Hematopoietic multipotent progenitor cell treated with erythropoietin and hydrocortisone succinate and interleukin-3 and kit ligand, for 15 days (in vitro differentiated cells): ENCODE measurements around the gene AGTPBP1.
"Not testable (repeated sequence)": the region's sequence is repeated elsewhere in the genome, so short reads cannot be mapped to it uniquely, and the experiment has no call there.

ENCODE experiments used
- DNase-seq: peaks from one replicate; pipeline ENCODE4 v3.0.0-alpha.2; 2015; ENCODE audit warnings: low spot score

The AGTPBP1 gene

GRCh38 chr9:85741875-85742596 lies at the start of gene AGTPBP1:
TSS of gene AGTPBP1 (minus strand) at chr9:85741954. CDS start at chr9:85712533, 29,421 bp downstream.
- peak; percentile 95 for DNase-seq

- DNase-seq: not testable (repeated sequence)
Observed at GRCh38 chr9:85786116-85786515, 44.4 kb upstream of the AGTPBP1 start.

GRCh38 chr9:85773844-85774243 lies 32.1 kb upstream of the AGTPBP1 start:
- DNase-seq: not testable (repeated sequence)

- not testable (repeated sequence) for DNase-seq
Observed at GRCh38 chr9:85761802-85762201, 20.0 kb upstream of the AGTPBP1 start.

DNA sequence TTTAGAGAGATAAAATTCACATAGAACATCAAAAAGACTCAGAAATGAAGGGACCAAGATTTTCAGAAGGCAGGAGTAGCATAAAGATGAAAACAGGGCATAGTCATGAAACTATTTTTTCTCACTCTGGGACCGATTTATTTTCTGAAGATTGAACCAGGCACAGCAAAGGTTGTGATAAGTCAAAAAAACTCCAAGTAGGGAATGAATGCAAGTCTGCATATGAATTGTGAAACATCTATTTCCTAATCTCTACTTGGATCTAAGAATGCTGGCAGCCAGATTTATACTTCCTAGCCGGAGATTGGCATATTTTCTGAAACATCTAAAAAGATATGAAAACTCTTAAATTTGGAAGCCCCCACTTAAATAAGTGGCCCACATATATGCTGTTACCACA lies 16.0 kb upstream of the AGTPBP1 start:
- DNase-seq: not testable (repeated sequence)

GRCh38 chr9:85756216-85756615 lies 14.5 kb upstream of the AGTPBP1 start:
- DNase-seq: not testable (repeated sequence)

GRCh38 chr9:85746309-85746708 lies 4.6 kb upstream of the AGTPBP1 start:
- DNase-seq: no peak

GRCh38 chr9:85745203-85745602 lies 3.4 kb upstream of the AGTPBP1 start:
- no peak for DNase-seq

- no peak for DNase-seq
Observed at GRCh38 chr9:85744480-85744879, 2.7 kb upstream of the AGTPBP1 start.

DNA sequence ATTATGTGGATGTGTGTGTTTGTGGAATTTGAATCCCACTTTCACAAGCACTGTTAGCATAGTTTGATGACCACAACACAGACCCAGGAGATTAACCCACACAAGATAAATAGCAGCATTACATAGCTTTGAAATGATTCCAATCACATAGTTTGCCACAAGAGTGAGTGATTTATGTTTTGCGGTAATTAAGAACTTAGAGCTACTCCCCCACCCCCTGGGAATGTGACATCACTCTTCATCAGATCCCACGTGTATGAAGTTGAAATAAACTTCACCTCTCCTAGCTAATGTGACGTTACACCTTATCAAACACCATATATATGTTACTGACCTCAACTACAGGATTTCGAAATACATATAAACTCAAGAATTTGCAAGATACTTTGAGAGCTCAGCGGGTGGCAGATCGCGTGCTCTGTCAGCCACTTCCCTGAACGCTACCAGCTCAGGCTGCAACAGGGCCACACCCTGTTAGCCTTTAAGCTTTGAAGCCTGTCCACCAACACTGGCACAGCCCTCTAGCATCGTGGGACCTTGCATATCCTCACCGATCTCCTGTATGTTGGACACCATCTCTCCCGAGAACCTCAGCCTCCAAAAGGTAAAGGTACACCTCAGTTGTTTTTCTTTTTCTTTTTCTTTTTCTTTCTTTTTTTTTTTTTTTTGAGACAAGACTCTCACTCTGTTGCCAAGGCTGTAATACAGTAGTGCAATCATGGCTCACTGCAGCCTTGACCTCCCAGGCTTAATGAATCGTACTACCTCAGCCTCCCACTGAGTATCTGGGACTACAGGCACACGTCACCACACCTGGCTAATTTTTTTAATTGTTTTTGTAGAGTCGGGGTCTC lies 1.7 kb upstream of the AGTPBP1 start:
- DNase-seq: no peak

DNA sequence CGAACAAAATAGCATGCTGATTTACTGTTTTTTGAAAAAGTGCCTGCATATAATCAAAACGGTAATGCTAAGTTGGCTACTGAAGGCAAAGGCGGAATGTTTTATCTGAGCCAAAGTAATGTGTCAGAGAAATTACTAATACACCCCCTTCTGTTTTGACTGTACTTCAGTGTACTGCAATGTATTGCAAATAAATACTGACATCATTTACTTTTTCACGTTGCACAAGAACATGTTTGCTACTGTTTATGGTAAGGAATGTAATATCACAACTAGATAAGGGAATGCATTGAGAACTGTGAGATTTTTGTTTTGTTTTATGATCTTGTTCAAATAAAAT lies 813 bp upstream of the AGTPBP1 start:
- no peak for DNase-seq

- peak; percentile 64 for DNase-seq
Observed at GRCh38 chr9:85741095-85741874, 469 bp downstream of the AGTPBP1 start.

- DNase-seq: no peak
Observed at GRCh38 chr9:85740787-85741094, 1.0 kb downstream of the AGTPBP1 start.

- DNase-seq: no peak
Observed at GRCh38 chr9:85738509-85738908, 3.2 kb downstream of the AGTPBP1 start.

DNA sequence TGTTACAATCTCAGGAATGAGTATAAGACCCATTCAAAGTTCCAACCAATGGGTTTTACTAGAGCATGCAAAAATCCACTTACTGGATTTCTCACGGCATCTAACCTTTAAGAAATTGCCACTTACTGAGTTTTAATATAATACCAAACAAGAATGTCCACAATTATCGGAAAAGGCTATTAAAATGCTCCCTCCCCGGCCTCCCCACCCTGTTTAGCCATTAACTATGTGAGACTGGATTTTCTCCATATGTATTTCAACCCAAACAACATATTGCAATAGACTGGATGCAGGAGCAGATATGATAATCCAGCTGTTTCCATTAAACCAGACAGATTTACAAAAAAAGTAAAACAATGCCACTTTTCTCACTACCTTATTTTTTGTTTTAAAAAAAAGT lies 4.1 kb downstream of the AGTPBP1 start:
- no peak for DNase-seq

GRCh38 chr9:85730916-85731630 lies 10.7 kb downstream of the AGTPBP1 start:
- DNase-seq: no peak

GRCh38 chr9:85729882-85730281 lies 11.9 kb downstream of the AGTPBP1 start:
- DNase-seq: no peak

DNA sequence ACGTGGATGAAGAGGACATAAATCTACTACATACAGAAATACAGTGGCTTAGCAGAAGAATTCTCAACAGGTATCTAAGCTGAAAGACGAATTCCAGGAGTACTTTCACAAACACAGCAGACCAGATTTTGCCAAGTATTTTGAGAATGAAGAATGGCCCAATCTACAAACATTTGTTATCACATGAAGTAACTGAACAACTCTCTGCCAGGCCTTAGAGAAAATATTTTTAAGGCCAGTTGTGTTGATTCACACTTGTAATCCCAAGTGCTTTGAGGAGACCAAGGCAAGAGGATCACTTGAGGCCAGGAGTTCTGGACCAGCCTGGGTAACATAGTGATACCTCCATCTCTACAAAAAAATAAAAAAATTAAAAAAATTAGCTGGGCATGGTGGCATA lies 14.3 kb downstream of the AGTPBP1 start:
- DNase-seq: no peak

DNA sequence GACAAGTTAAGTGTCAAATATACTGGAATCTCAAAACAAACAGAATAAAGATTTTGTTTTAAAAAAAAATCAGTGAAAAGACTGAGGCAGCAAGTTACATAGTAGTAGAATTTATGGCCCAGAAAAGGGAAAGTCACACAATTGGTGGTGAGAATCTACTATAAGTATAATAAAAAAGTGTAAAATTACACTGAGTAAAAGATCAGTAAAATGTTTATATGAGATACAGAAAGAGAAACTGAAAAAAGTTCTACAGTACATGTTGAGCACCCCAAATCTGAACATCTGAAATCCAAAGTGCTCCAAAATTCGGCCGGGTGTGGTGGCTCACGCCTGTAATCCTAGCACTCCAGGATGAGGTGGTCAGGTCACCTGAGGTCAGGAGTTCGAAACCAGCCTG lies 15.0 kb downstream of the AGTPBP1 start:
- DNase-seq: no peak

GRCh38 chr9:85723215-85723614 lies 18.5 kb downstream of the AGTPBP1 start:
- no peak for DNase-seq

- DNase-seq: not testable (repeated sequence)
Observed at GRCh38 chr9:85719411-85719810, 22.3 kb downstream of the AGTPBP1 start.

DNA sequence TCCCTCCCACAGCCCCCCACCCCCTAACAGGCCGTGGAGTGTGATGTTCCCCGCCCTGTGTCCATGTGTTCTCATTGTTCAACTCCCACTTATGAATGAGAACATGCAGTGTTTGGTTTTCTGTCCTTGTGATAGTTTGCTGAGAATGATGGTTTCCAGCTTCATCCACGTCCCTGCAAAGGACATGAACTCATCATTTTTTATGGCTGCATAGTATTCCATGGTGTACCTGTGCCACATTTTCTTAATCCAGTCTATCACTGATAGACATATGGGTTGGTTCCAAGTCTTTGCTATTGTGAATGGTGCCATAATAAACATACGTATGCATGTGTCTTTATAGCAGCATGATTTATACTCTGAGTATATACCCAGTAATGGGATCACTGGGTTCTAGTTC lies 23.9 kb downstream of the AGTPBP1 start:
- DNase-seq: not testable (repeated sequence)
